ENCODE data around the gene VAMP8.
A peak's percentile ranks its signal among the peaks of the same experiment; 100 is the strongest.
"Not testable (repeated sequence)": the region's sequence is repeated elsewhere in the genome, so short reads cannot be mapped to it uniquely, and the experiment has no call there.

The VAMP8 gene

GRCh38 chr2:85577386-85578242, at the start of gene VAMP8:
Gene VAMP8 (plus strand): TSS chr2:85577586. CDS start chr2:85577647, 61 bp downstream.
- peak; percentile 81 for DNase-seq

- no peak for DNase-seq
Observed at GRCh38 chr2:85527787-85528186, 49.6 kb upstream of the VAMP8 start.

- DNase-seq = no peak
Observed at GRCh38 chr2:85528355-85528754, 49.0 kb upstream of the VAMP8 start.

- DNase-seq = no peak
Observed at GRCh38 chr2:85529809-85530208, 47.6 kb upstream of the VAMP8 start.

GRCh38 chr2:85531589-85531988, 45.8 kb upstream of the VAMP8 start:
- DNase-seq = no peak

- DNase-seq = peak; percentile 55
Observed at GRCh38 chr2:85534099-85534498, 43.3 kb upstream of the VAMP8 start.

- peak; percentile 49 for DNase-seq
Observed at GRCh38 chr2:85534881-85535280, 42.5 kb upstream of the VAMP8 start.

- DNase-seq = peak; percentile 51
Observed at GRCh38 chr2:85536479-85536878, 40.9 kb upstream of the VAMP8 start.

GRCh38 chr2:85537600-85538506, 39.5 kb upstream of the VAMP8 start:
- peak; percentile 85 for DNase-seq

GRCh38 chr2:85538507-85539360, 38.7 kb upstream of the VAMP8 start, which contains the start of gene MAT2A:
Gene MAT2A (plus strand): TSS chr2:85539168. CDS start chr2:85539288, 120 bp downstream.
- DNase-seq = peak; percentile 97

GRCh38 chr2:85539361-85540132, 37.8 kb upstream of the VAMP8 start:
- peak; percentile 91 for DNase-seq

GRCh38 chr2:85540133-85540648, 37.2 kb upstream of the VAMP8 start:
- DNase-seq = peak; percentile 66

- no peak for DNase-seq
Observed at GRCh38 chr2:85541262-85541661, 36.1 kb upstream of the VAMP8 start.

GRCh38 chr2:85541753-85542457, 35.5 kb upstream of the VAMP8 start:
- no peak for DNase-seq

- DNase-seq = no peak
Observed at GRCh38 chr2:85542777-85543176, 34.6 kb upstream of the VAMP8 start.

GRCh38 chr2:85544254-85544691, 33.1 kb upstream of the VAMP8 start:
- DNase-seq = not testable (repeated sequence)

GRCh38 chr2:85544915-85545779, 32.2 kb upstream of the VAMP8 start:
- not testable (repeated sequence) for DNase-seq

- peak; percentile 46 for DNase-seq
Observed at GRCh38 chr2:85545780-85546240, 31.6 kb upstream of the VAMP8 start.

GRCh38 chr2:85547089-85547858, 30.1 kb upstream of the VAMP8 start:
- DNase-seq = peak; percentile 42

Data from hematopoietic multipotent progenitor cell treated with erythropoietin and hydrocortisone succinate and interleukin-3 and kit ligand, for 4 days (in vitro differentiated cells).